D721Med (cell line): ENCODE results near the gene DNAJB11.

ENCODE experiments used
- DNase-seq: peaks from one replicate; pipeline ENCODE4 v3.0.0; 2011; ENCODE audit warnings: low spot score; ENCODE audit not compliant: insufficient read length
- FAIRE-seq: peaks from 2 replicates; lab custom pipeline; 2011; peaks lifted over from hg19 to GRCh38; lab: Jason Lieb, UNC
- TF ChIP-seq, protein P1 (sequence below): IDR thresholded peaks from 2 replicates; pipeline ENCODE4 v1.5.1; 2012; ENCODE audit warnings: mild to moderate bottlenecking, control low read depth; ENCODE audit not compliant: insufficient read depth; ENCODE audit errors: missing control alignments

Gene DNAJB11

DNA sequence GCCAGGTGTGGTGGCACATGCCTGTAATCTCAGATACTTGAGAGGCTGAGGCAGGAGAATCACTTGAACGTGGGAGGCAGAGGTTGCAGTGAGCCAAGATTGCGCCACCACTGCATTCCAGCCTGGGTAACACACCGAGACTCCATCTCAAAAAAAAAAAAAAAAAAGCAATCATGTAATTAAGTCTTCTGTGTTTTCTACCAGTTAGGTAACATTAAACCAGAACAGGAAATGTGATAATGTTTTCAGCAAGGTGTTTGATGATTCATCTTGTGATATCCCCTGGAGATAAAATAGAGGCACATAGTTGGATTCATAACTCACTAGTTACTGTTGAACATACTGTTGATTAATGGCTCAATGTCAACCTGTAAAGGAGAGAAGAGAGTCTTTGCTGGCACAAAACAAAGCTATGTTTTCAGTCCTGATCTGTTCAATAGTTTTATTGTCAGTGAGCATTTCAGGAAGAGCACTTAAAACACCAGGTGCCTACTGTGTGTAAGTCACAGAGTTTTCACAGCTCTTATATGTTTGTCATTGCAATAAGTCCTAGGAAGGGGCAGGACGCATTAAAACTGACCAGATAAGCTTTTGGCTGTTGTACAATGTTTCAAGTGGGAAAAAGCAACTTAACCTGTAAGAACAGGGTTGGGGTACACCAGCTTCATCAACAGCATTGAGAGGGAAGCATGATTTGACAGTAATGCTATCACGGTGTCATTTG lies 19.5 kb downstream of the DNAJB11 start:
- TF ChIP-seq, protein P1, sequence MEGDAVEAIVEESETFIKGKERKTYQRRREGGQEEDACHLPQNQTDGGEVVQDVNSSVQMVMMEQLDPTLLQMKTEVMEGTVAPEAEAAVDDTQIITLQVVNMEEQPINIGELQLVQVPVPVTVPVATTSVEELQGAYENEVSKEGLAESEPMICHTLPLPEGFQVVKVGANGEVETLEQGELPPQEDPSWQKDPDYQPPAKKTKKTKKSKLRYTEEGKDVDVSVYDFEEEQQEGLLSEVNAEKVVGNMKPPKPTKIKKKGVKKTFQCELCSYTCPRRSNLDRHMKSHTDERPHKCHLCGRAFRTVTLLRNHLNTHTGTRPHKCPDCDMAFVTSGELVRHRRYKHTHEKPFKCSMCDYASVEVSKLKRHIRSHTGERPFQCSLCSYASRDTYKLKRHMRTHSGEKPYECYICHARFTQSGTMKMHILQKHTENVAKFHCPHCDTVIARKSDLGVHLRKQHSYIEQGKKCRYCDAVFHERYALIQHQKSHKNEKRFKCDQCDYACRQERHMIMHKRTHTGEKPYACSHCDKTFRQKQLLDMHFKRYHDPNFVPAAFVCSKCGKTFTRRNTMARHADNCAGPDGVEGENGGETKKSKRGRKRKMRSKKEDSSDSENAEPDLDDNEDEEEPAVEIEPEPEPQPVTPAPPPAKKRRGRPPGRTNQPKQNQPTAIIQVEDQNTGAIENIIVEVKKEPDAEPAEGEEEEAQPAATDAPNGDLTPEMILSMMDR = no peak
- DNase-seq (no peak), FAIRE-seq (no peak)

DNA sequence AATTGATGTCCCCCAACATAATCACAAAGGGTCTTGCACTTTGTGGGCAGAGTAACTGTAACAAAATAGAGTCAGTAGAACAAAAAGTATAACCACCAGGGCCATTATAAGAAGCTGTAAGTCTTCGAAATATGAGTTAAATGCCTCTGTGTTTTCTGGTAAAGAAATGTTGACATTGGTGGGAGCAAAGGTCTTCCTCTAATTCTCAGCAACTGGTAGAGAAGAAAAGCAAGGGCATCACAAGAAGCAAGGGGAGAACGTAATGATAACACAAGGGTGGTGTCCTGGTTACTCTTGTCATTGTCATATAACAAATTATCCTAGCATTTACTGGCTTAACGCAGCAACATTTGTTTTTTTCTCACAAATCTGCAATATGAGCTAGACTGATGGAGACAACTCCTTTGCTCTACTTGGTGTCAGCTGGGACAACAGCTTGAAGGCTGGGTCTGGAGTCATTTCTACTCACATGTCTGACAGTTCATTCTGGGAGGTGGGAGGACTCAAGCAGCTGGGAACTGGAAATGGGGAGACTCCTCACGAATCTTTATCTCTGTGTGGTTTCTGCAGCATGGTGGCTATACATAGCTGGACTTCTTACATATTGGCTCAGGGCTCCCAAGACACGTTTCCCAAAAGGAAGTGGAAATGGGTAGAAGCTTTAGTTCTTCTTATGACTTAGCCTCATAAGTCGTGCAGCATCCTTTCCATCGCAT lies 20.2 kb downstream of the DNAJB11 start:
- FAIRE-seq (no peak), DNase-seq (no peak)
- TF ChIP-seq, protein P1 = no peak

- FAIRE-seq (no peak), DNase-seq (no peak)
- TF ChIP-seq, protein P1 = no peak
Observed at GRCh38 chr3:186592682-186593081, 22.2 kb downstream of the DNAJB11 start.

DNA sequence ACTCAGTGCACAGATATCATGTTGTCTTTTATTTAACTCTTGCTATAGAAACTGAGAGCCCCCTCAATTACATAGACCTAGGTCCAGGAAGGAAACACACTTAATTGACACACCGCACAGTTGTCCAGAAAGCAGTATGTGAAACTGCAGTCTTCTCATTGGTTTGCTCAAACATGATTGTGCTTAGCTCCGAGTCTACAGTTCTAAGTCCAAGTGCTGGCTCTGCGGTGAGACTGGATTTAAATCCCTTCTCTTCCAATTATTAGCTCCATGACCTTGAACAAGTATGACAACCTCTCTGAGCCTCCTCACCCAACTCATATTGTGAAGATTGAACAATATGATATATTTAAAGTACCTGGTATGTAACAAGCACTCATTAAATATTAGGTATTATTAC lies 23.3 kb downstream of the DNAJB11 start:
- FAIRE-seq = no peak
- TF ChIP-seq, protein P1 = no peak

GRCh38 chr3:186594591-186595113 lies 24.1 kb downstream of the DNAJB11 start:
- DNase-seq = no peak
- TF ChIP-seq, protein P1 = no peak
- FAIRE-seq = no peak

More for the DNA sequence above, 23.3 kb downstream of the DNAJB11 start:
- no peak for DNase-seq

- FAIRE-seq = no peak
- DNase-seq = no peak
- TF ChIP-seq, protein P1 = no peak
Observed at GRCh38 chr3:186596568-186597287, 26.2 kb downstream of the DNAJB11 start.
